DMS153 treated with DMSO at 0.1 percent for 48 hours (cell line): ENCODE results near the gene LZTR1.
"Not testable (repeated sequence)": the region's sequence is repeated elsewhere in the genome, so short reads cannot be mapped to it uniquely, and the experiment has no call there.

Experiments
- DNase-seq: peaks from one replicate; lab custom pipeline; 2025; ENCODE audit not compliant: unreplicated experiment; lab: John Stamatoyannopoulos, UW

LZTR1 gene

DNA sequence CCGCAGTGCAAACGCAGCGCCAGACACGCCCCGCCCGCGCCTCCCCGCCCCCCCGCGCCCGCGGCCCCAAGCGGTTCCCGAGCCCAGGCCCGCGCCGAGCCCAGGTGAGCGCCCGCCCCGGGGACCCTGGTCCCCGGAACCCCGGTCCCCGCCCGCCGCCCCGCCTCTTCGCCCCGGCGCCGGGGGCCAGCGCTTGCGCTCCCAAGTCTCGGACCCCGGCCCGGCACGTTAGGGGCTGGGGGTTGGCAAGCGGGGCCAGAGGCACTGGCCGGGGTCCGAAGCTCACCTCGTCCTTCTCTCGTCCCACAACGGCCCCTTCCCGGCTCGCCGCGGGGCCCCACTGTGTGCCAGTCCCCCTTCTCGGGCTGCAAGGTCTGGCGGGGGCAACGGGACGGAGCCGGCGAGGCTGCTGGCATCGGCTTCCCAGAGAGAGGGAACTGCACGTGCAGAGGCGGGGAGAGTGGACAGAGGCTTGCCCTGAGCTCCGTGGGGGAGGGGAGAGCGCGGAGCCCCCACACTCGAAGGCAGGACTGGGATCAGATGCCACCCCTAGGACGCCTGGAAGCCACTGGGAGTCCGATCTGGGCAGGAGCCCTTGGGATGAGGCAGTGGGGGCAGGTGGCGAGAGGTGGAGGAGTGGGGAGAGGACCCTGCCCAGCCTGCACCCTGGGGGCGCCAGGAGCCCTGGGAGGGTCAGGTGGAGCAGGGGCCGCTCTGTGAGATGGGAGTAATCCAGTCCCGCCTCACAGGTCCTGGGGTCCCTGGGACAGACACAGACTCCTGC is 16.8 kb upstream of the LZTR1 start:
- no peak for DNase-seq

- no peak for DNase-seq
These were observed 15.9 kb upstream of the LZTR1 start for GRCh38 chr22:20965888-20966855.

GRCh38 chr22:20966883-20967696 is 15.0 kb upstream of the LZTR1 start, which contains the start of gene AIFM3:
AIFM3 (plus strand) TSS chr22:20967255; CDS start chr22:20967945, 690 bp downstream.
- DNase-seq, result no peak

DNA sequence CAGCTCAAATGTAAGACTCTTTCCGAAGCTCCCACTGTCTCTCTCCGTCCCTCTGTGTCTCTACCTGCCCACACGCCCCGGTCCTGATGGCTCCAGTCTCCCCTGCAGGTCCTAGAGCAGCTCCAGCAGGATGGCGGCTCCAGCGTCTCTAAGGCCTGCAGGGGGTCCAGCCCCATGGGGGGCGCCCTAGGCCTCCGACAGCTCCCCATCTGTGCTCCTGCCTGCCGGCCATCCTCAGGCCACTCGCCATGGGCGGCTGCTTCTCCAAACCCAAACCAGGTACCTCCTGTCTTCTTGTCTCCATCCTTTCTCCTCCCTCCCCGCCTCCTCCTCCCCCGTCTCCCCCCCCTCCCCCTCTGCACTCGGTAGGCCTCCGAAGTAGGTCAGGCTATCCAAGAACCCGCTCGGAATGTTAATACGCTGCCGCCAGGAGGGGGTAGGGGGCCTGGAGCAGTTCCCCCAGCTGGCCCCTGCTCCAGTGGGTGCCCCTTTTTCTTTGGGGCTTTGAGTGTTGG is 14.3 kb upstream of the LZTR1 start:
- DNase-seq, result no peak

DNA sequence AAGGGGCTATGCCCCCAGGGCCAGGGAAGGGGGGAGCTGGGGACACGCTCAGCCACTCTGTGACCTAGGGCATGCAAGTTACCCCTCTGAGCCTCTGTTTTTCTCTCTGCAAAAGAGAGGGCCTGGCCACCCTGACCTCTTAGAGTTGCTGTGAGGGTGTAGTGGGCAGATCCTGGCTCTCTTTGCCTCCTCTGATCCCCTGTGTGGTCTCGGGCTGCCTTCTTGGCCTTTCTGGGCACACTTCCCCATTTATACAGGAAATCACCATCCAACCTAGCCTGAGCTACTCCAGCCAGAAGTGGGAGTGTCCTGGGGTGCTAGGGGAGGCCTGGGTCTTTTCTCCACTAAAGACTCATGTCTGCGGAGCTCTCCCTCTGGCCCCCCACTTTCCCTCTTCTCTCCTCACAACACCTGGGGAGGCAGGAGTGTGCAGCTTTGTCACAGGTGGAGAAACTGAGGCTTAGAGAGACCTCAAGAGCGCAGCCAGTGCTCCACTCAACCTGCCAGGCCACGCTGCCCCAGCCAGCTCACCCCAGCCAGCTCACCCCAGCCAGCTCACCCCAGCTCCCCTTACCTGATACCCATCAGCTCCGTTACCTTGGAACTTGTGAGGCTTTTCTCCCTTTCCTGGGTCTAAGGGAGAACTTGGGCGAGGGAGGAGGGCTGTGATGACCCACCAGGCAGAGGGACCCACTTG is 13.7 kb upstream of the LZTR1 start:
- DNase-seq, result no peak

- no peak for DNase-seq
These were observed 11.0 kb upstream of the LZTR1 start for GRCh38 chr22:20970939-20971657.

DNA sequence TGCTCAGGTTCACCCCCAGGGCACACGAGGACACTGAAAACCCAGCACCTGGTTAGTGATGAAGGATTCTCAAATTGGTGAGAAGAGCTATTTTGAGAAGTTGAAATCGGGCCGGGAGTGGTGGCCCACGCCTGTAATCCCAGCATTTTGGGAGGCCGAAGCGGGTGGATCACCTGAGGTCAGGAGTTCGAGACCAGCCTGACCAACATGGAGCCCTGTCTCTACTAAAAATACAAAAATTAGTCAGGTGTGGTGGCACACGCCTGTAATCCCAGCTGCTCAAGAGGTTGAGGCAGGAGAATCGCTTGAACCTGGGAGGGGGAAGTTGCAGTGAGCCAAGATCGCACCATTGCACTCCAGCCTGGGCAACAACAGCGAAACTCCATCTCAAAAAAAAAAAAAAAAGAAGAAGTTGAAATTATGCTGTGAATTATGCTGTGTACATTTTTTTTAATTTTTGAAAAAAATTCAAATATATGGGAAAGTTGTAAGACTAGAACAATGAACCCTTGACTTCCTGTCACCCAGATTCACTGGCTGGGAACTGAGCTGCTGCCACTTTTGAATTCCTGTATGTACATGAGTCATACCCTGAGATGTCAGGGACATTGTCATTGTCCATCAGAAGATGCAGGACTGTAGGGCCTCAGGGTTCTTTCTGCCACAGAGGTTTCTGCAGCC is 9.9 kb upstream of the LZTR1 start:
- DNase-seq, result not testable (repeated sequence)

DNA sequence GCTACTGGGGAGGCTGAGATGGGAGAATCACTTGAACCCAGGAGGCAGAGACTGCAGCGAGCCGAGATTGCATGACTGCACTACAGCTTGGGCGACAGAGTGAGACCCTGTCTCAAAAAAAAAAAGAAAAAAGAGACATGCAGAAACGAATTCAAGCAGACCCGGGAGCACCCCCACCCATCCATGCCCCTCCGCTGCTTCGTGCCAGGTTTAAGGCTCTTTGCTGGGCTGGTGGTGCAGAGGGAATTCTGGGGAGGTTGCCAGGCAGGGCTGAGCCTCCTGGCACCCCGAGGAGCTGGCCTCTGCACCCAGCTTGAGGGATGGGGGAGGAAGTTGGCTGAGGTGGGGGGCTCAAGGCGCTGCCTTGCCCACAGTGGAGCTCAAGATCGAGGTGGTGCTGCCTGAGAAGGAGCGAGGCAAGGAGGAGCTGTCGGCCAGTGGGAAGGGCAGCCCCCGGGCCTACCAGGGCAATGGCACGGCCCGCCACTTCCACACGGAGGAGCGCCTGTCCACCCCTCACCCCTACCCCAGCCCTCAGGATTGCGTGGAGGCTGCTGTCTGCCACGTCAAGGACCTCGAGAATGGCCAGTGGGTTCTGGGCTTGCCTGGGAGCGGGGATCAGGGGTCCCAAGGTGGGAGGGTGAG is 9.0 kb upstream of the LZTR1 start:
- no peak for DNase-seq

GRCh38 chr22:20973634-20974286 is 8.3 kb upstream of the LZTR1 start:
- DNase-seq, result no peak

DNA sequence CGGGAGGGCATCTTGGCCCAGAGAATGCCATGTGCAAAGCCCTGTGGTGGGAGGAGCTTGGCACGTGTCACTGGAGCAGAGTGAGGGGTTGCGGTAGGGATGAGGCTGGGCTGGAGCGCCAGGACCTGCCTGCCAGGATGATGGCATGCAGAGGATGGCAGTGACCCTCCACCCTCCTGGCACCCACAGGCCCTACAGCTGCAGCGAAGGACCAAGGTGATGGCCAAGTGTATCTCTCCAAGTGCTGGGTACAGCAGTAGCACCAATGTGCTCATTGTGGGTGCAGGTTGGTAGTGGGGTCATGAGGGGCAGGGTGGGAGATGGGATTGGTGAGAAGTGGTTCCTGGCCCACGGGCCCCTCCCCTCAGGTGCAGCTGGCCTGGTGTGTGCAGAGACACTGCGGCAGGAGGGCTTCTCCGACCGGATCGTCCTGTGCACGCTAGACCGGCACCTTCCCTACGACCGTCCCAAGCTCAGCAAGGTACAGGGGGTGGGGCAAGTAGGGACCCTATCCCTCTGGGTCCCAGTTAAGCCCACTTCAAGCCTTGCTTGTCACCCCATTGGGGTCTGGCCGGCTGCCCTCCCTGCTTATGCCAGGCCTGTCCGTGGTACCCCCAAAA is 7.7 kb upstream of the LZTR1 start:
- no peak for DNase-seq

DNA sequence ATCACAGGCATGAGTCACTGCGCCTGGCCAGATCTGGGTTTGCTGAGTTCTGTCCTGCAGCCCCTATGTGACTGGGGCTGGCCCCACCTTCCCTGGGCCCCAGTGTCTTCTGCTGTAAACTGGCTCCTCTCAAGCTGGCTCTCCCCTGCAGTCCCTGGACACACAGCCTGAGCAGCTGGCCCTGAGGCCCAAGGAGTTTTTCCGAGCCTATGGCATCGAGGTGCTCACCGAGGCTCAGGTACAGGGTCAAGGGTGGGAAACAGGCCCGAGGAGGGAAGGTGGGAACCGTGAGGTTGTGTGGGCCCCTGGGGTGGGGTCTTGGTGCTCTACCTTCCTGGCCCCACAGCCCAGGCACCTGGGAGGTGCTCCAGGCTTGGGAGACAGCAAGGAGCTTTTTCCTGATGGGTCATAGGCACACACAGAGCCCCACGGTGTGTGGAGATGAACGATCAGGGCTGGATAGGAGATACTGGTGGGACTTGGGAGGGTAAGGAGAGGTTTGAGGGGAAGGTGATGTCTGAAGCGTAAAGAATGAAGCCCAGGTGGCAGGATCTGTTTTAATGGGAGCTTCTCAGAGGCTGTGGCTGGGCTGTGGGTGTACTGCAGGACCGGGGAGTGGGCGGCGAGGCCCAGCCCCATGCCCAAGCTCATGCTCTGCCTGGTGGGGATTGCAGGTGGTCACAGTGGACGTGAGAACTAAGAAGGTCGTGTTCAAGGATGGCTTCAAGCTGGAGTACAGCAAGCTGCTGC is 6.4 kb upstream of the LZTR1 start:
- DNase-seq, result no peak

DNA sequence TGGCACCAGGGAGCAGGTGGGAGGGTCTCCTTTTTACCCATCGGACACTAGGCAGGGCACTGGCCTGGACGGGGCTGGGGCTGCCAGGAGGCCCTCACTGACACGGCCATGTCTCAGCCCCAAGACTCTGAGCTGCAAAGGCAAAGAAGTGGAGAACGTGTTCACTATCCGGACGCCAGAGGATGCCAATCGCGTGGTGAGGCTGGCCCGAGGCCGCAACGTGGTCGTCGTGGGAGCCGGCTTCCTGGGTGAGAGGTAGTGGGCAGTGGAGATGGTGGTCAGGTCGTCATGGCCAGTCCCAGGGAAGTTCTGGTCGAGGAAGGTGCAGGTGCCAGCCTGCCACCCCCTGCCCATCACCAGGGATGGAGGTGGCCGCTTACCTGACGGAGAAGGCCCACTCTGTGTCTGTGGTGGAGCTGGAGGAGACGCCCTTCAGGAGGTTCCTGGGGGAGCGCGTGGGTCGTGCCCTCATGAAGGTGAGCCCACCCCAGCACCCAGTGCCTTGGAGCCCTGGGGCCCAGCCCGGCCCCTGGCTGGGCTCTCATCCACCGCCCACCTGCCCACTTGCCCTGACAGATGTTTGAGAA is 5.7 kb upstream of the LZTR1 start:
- no peak for DNase-seq

DNA sequence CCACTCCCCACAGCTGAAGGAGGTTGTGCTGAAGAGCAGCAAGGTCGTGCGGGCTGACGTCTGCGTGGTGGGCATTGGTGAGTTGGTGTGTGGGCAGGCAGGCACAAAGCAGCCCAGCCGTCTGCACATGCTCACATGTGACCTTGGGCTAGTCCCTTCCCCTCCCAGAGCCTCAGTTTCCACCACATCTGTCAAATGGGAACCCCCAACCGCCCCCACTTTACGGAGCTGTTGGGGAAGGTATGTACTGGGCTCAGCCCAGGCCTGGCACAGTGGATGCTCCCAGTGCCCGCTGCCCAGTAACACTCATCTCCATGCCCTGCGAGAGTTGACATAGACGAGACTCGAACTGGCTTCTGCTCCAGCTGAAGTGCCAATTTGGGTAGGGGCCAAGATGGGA is 5.1 kb upstream of the LZTR1 start:
- DNase-seq, result no peak

DNA sequence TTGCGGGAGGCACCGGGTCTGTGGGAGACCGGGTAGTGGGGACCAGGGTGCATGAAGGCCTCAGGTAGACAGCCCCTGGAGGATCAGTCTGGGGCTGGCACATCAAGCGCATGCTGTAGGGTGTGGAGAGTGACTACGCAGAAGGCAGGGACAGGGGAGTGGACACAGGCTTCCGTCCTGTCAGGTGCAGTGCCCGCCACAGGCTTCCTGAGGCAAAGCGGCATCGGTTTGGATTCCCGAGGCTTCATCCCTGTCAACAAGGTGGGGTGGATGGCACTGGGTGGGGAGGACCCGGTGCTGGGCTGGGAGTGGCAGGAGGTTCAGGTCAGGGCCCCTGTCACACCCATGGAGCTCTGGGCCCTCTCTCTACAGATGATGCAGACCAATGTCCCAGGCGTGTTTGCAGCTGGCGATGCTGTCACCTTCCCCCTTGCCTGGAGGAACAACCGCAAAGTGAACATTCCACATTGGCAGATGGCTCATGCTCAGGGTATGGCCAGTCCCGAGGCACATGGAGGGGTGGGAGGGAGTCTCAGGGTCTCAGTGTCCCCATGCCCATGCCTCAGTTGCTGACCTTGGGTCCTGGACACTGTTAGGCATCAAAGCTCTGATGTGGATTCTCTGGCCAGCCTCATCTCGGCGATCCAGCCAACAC is 4.5 kb upstream of the LZTR1 start:
- no peak for DNase-seq

DNA sequence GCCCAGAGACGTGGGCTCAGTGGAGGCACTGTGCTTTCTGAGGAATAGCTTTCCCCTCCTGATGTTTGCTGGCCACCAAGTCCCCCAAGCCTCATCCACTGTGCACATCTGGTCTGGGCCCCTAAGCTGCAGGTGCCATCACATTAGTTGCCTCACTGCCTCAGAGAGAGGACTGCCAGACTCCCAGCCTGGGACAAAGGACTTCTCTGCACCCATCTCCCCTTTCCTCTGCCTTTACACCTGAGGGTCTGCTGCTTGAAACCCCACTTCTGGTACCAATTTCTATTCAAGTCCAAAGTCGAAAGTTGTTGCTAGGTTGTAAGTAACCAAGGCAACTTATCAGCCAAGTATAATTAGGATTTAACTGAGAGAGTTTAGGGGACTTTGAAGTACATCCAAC is 3.7 kb upstream of the LZTR1 start:
- DNase-seq, result no peak

DNA sequence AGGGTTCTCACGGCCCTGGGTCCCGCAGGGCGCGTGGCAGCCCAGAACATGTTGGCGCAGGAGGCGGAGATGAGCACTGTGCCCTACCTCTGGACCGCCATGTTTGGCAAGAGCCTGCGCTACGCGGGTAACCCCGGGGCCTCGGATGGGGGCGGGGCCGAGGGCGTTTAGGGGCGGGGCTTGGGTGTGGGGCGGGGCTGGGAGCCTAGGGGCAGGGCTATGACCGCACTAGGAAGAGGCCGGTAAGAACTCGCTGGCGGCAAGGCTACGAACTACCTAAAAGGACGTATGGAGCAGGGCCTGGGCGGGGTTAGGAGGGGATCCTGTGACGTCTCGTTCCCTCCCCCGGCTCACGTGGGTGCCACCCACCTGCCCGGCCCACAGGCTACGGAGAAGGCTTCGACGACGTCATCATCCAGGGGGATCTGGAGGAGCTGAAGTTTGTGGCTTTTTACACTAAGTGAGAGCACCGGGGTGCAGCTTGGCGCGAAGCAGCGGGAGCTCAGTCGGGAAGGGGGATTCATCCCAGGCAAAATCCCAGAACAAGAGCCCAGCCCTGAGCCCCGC is 2.8 kb upstream of the LZTR1 start:
- peak; percentile 39 for DNase-seq
